Activated T-cell treated with anti-CD3 and anti-CD28 coated beads, Interleukin-2, amount 50 U/mL, for 48 hours (primary cell): Measurements from ENCODE around the gene ERBB4.

ENCODE experiments used
- DNase-seq, 2 experiments: peaks; one replicate each; pipeline ENCODE4 v3.0.0-alpha.2; 2020

The ERBB4 gene

DNA sequence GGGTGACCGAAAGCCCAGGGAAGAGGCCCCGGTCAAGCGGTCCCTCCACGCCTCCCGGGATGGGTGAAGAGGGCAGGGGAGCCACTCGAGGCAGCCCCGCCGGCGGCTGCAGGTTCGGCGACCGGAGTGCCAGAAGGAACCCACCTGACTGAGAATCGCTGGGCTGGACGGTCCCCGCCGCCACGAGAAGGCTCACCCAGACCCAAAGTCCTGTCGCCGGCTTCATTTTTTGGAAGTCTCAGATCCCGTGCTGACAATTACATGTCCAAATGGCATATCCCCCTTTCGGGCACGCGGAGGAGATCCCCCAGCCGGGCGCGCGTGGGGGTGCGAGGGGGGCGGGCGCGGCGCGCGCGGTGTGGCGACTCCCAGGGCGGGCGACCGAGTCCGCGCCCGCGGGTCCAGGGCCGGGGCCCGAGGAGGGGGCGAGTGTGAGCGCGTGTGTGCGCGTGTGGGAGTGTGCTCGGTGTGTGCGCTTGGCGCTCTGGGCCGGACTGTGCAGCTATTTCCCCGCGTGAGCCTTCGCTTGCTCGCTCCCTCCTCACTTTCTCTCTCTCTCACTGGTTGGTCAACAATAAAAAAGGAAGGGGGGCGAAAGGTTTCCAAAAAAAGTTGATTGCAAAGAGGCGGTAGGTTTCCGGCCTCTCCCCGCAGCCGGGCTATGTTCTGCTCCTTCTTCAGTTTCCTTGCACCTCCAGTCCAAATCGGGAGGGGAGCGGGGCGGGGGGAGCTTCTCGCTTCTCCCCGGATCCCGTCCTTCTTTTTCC is at the start of gene ERBB4:
Gene ERBB4, minus strand, starts transcription at position 498 of the 767 bp plus-strand sequence. Its CDS starts 272 bp downstream, at position 226.
- DNase-seq, result peak in 1 of 2 experiments; percentile 17

DNA sequence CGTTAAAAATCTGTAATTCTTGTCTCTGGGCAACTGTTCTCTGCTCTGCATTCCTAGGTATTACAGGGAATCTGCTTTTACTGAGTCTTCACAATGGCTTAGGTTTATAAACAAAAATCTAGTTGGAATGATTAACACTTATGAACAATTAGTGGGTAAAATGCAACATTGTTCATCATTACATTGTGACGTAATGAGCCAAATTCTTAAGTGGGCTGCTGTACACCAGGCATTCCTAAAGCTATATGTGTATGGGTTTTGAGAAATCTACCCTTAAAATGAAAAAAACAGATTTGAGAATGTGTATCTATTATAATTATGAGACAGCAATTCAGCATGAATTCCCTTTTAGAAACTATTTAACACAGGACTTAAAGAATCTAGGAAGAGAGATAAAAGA is 41.5 kb upstream of the ERBB4 start:
- no peak for DNase-seq

DNA sequence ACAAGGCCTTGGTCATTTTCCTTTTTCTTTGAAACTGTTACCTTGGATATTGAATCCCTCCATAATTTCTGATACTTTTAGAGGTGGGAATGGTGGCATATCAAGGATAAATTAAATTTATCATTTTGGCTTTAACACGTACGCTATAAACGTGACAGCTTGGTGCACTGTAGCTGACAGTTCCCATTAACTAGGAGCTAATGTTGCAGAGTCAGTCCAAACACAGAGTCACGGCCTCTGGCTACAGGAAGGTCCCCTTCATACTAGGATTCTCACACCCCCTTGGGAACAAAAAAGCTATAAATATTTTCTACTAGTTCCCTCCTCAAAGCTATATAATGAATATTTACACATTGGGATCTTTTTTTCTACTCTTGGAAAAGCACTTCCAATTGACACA is 17.7 kb upstream of the ERBB4 start:
- DNase-seq, result no peak

DNA sequence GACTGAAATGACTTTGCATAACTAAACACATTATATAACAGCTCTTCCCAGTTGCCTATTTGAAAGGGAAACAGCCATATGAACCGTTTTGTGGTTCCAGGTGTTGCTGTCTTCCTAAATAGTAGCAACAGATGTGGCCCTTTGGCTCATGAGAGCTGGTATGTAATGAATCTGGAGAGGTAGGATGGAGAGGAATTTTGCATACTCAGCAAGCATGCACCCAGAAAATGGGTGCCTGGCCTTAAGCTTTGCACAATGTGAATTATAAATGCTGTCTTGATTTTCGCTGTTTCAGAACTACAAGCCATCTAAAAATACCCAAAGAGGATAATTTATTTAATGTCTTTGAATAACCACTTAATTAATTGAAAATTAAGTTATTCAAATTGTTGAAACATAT is 15.6 kb upstream of the ERBB4 start:
- no peak for DNase-seq

DNA sequence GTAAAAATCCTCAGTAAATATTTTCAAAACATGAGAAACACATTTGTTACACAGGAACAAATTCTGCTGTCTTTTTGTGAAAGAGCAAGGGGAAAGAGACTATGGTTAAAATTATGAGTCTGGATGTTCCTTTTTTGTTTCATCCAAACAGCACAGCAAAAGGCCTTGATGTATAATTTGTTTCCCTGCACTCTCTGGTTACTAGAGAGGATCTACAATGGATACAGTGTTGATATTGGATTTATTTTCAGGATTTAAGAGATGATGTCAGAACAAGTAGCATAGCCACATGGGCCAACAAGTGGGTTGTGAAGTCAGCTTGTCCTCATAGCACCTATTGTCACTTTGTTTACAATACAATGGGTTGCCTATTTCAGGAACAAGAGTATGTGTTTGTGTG is 11.3 kb upstream of the ERBB4 start:
- no peak for DNase-seq

DNA sequence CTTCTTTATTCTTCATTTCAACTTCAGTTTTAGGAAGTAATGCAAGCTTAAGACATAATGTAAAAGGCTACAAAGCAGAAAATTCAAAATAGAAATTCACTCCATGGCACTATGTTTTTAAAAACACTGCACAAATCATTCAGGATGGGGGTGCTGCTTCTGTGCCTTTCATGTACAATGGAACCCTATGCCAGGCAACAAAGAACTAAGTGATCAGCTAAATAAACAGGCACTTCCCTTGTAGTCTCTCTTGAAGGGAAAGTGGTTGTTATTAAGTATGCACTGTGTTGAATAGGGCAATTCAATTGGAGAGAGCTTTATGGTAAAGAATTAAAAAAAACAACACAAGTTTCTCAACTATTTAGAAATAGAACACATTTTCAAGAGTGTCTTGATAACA is 10.9 kb upstream of the ERBB4 start:
- no peak for DNase-seq

DNA sequence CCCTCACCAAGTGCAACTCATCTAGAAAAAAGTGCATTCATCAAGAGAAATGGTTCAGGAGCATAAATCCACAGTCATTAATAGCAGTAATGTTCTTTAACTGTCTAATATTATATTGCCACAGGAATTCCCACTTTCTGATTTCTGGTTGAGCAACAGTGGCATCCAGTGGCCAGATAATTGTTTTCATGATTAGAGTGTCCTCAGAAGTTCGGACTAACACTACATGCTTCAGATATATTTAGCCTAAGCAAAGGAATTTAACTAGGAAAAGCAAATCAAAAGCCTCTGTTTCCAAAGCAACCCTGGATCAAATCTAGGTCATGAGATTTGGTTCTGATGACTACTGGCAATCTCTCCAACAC is 9.8 kb upstream of the ERBB4 start:
- DNase-seq, result no peak

DNA sequence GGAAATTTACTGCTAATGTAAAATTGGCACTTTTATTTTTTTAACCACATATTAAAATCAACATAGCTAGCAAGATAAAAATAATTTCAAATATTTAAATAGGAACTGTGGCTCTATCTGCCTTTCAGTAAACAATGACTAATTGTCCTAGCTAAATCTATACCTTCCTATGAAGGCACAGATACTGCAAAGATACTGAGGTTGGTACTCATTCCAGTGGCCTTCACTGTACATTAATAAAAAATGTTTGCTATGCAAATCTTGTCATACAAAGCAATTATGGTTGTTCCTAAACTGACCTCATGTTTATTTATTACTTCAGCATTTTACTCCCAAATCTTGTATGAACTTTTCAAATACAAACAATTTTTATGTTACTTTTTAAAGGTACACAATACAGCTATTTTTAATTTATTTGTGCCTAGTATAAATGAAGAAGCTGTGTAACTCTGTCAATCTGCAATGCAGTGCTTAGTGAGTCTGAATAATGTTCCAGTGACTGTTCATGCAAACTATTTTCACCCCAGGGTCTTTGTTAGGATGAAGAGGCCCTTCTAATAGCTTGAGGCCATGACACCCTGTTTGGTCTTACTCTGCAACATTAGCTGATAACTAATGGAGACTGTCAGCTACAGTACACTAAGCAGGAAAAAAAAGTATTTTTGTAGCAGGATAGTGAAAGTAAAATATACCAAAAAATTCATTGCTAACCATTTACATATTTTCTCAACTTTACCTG is 9.3 kb upstream of the ERBB4 start:
- DNase-seq, result no peak

DNA sequence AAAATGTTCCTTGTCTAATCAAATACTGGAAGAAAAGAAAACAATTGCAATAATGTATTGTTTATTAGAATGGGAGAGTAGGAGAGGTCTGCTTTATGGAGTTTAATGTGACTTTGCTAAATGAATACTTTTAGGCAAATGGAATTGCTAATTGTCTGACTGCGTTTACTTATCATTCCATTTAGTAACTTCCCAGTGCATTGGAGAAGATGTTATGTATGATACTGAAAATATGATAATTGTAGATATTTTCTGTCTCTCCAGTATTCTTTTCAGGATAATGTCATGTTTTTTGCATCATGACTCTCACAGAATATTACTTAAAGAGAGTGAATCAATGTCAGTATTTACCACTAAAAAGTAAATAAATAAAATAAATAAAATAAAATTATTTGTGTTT is 8.1 kb upstream of the ERBB4 start:
- DNase-seq, result no peak

DNA sequence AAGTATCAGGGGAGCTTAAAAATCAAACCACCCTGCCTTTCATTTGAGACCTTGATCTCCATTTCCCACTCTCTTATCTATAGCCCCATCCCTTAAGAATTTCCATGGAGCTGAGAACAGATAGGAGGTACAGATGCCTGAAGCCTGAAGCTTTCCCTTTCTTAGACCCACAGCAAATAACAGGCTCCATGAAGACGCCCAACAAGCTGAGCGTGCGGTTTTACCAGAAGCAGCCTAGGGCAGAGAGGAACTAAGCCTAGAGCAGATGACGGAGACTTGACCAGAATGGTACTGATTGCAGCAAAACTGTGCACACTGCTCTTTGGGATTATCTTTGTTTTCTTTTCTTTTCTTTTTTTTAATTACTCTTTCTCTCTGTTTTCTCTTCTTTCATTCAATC is 1.7 kb upstream of the ERBB4 start:
- DNase-seq, result no peak

DNA sequence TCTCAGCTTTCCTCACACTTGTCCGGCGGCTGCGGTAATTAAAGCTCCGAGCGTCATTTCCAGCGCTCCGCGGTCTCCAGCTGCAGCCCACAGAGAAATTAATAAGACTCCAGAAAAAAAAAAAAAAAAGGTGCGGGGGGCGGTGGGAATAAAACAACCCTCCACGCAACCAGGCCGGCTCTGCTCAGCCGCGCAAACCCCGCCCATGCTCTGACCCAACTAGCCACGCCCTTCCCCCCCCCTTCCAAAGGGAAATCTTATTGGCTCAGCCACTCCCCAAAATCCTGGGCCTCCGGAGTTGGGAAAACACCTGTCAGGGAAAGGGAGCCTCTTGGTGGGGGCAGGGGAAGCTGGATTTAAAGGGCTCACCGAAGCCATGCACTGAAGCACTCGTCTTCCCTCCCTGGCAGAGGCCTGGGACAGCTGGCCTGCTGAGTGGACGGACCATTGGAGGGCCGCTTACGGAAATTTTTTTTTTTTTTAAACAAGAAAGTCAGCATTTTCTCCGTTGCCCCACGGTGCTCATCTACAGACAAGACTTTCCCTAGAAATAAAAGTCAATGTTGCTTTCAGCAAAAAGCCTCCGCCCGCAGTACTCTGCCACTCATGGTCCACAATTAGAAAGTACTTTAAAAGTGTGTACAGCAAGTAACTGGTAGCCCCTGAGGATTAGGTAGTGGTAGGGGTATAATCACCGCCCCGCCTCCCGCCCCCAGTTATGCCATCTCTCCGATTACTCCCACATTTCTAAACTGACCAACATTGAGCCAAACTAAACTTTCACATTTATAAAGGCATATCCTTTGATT is 674 bp upstream of the ERBB4 start:
- DNase-seq, result no peak

DNA sequence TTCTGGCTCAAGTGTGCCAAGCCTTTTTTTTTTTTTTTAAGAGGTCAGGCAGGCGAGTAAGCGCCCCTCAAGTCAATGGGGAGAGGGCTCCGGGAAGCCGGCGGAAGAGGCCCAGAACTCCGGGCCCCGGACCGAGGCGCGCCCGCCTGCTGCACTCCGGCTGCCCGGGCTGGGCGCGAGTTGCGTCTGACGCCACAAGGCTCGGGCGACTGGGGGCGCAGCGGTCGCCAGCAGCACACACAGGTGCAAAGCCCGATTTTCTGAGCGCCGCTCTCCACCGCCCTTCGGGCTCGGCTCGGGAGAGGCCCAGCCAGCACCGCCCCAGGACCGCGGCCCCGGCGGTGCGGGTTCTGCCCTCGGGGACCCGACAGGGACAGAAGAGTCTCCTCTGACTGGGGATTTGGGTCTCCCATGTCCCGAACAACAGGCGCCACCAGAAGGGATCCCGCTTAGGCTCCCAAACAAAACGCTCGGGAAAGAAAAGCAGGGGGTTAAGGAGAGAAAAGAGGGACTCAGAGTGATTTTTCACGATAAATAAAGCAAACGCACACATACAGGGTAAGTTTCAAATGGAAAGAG is 787 bp downstream of the ERBB4 start:
- peak in 1 of 2 experiments; percentile 20 for DNase-seq

DNA sequence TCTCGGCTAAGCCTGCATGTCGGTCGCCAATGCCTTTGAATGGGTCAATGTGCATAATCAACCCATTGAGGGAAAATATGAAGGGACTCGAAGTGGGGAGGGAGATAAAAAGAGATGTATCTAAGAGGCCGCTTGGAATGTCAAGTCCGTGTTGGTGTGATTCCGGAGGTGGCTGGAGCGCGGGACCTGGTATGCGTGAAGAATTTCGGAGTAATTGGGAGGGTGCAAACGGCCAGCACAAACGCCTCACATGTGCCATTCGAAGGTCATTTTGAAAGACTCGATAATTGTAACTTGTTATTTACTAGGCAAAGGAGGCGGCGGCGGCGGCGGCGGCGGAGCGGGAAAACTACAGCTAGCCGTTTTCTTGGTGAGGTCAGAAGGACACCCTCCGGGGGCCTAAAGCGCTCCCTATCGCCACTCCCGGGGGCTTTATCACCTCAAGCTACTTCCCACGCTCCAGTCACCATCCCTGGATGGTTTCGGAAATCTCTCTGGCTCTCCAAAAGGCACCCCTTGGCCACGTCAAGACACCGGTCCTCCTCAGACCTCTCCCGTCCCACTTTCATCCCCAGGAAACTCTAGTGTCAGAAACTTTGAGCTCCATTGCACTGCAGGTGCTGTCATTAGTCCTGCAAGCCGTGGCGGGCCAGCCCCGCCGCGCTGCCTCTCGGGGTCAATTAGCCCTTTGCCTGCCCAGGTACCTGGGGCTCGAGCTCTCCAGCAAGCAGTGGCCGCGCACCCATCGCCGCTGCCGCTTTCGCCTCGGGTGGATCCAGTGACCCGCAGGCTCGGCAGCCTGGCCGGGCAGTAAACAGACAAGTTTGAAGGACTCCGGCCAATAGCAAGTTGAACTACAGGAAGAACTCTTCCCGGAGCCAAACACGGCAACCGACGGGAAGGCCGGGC is 1.5 kb downstream of the ERBB4 start:
- DNase-seq, result peak in 1 of 2 experiments; percentile 18

DNA sequence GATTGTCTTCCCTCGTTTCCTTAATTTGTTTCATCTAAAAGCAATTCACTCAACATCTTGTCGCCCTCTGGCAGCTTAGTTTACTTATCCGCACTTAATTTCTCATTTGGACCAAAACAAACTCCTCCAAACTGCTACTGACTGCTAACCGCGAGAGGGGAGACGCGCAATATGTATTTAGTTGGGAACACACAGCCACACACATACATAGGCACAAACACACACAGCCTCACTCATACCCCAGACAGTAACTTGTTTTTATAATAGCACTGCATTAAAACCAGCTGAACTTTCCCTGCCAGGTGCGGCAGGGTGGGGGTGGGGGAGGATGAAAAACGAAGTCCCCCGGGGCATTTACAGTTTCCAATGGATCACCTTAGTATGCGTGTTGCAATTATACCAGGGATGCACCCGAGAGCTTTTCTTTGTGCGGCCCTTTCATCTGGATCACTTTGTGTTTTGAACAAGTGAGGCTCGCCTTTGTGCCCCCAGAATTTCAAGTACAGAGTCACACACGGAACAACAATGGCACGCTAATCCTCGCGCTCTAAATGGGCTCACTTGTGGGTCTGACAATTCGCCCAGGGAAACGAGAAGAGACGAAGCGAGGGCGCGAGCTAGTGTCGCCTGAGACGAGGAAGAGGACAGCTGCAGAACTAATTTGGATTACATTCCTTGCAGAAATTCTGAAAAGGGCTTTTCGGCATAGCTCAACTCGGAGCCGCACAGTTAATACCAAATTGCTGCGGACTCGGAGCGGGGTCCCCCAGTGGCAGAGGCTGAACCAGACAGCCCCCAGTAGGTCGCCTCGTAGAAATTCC is 2.4 kb downstream of the ERBB4 start:
- DNase-seq, result no peak

DNA sequence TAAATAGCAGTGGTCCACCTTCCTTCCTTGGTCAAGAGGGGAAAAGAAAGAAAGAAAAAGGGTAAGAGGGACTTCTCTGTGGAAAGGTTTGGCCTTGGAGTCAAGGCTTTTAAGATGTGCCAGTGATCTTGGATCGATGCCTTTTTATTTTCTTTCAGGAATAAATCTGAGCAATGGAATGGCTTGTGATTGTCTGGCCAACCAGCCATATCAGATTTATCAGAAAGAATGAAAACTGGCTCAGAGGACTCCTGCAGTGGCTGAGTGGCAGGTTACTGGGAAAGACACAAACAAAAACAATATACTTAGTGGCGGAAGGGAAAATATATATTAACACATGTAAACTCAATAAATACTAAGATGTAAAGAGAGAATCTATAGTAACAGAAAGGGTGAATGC is 4.3 kb downstream of the ERBB4 start:
- no peak for DNase-seq

DNA sequence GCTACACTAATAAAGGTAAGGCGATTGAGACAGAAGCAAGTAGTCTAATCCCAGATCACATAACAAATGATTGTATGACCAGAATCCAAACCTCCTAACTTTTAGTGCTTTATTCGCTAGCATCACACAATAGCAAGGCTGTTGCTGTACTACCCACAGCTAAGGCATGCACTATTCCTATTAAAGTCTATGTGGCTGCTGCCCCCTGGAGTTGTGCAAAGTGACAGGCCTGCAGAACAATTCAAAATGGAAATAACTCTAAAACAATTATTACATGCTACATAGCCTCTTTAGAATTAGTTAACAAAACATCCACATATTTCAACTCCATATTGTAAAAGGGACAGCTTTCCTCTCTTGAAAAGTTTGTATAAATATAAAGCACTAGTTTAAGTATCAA is 6.0 kb downstream of the ERBB4 start:
- DNase-seq, result no peak

DNA sequence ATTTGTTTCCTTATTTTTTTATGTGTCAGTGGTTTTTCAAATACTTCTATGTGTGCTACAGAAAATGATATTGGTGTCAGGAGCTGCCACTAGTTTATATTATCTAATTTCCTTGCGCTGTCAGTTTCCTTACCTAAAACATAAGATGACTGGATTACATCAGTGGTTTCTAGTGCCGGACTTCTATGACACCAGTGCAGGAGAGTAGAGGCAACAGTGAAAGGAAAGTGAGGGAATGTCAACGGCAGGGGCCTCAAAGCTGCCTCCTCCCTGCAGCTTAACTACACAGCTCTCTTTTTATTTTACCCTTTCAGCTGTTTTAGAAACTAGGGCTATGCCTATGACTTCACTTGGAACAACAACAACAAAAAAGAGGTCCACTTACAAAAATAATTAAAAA is 6.5 kb downstream of the ERBB4 start:
- DNase-seq, result no peak

DNA sequence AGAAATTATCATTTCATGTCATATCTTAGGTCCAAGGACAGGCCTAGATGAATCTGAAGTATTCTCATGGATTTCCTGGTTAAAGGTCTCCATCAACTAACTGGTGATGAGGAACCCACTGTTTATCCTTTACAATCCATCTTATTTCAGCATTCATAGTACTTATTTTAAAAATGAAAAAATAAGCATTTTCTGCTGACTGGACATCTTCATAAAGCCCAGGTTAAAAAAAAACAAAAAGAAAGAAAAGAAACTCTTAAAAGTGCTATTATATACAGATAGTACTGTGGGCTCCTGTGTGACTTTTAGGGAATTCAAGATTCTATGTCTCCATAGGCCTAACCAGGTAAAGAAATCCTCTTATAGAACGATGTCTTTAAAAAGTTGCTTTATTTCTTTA is 7.1 kb downstream of the ERBB4 start:
- no peak for DNase-seq

DNA sequence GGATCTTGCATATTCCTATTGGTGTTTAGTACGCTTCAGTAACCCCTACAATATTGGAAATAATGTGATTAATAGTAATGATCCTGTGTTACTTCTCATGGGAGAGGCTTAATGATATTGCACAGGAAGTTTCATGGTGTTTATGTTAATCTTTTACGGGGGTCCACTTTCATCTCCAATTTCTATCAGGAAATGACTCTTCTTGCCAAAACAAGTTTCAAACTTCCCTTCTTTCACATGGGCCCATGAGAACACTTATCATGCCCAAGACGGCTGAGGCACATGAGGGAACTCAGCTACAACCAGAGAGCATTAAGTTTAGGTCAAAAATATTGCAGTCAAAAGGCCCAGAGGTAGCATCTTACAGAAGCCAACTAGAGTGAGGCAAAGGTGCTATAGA is 7.6 kb downstream of the ERBB4 start:
- no peak for DNase-seq

DNA sequence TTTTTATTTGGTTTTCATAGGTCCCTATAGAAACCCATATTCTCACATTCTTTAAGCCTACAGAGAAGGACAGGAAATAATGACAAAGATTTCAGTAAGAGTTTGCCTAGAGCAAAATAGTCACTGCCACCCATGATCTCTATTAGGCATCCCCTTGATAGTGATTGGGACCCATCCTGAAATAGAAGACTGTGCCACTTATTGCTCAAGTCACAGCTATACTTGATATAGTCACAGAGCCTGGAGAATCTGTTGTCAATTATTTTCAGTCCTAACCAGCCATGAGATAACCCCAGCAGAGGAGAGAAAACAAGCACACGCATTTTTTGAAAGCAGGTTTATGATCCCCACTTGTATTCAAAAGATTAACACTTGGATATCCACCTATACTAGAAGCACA is 8.2 kb downstream of the ERBB4 start:
- DNase-seq, result no peak

DNA sequence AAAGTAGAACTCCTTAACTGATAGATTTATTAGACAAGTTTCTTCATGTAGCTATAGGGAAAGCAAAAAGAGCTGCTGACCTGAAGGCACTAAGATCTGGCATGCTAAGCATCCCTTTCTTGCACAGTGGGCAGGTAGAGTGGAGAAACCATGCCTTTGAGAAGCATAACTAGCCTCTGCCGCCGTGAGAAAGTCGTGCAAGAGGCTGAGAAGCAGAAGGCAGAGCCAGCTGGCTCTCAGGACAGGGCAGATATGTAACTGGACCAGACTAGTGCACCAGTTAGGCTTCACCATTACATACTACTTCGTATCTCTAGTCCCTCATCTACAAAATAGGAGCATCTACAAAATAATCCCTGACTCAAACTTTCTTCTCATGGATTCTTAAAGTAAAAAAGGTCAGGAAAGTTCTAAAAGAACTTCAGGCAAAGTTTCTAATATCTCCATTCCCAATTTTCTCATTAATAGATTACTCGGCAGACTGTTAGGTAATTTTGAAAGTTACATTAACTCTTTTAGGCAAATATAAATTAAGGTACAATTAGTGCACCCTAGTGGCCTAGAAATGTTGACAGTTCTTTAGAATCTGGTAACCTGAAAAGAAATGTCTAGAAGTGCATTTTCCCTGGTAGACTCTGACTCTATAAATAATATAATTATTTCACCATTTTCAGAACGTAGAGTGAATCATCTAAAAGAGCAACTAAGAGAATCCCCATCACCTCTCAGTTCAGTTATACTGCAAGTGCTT is 10.3 kb downstream of the ERBB4 start:
- no peak for DNase-seq
